ENCODE data around the gene SLC22A23.

The SLC22A23 gene

GRCh38 chr6:3353213-3353903, 103.5 kb downstream of the SLC22A23 start:
- DNase-seq (ENCODE audit: low spot score) = no peak

GRCh38 chr6:3352678-3353077, 104.2 kb downstream of the SLC22A23 start:
- no peak for DNase-seq (ENCODE audit: low spot score)

GRCh38 chr6:3351829-3352524, 104.9 kb downstream of the SLC22A23 start:
- DNase-seq (ENCODE audit: low spot score) = no peak

GRCh38 chr6:3351105-3351676, 105.7 kb downstream of the SLC22A23 start:
- no peak for DNase-seq (ENCODE audit: low spot score)

GRCh38 chr6:3350252-3350796, 106.5 kb downstream of the SLC22A23 start:
- no peak for DNase-seq (ENCODE audit: low spot score)

GRCh38 chr6:3349388-3350251, 107.2 kb downstream of the SLC22A23 start:
- no peak for DNase-seq (ENCODE audit: low spot score)

- no peak for DNase-seq (ENCODE audit: low spot score)
Measured at GRCh38 chr6:3348821-3349220, 108.0 kb downstream of the SLC22A23 start.

GRCh38 chr6:3347826-3348225, 109.0 kb downstream of the SLC22A23 start:
- DNase-seq (ENCODE audit: low spot score) = no peak

GRCh38 chr6:3347247-3347646, 109.6 kb downstream of the SLC22A23 start:
- DNase-seq (ENCODE audit: low spot score) = no peak

- no peak for DNase-seq (ENCODE audit: low spot score)
Measured at GRCh38 chr6:3346476-3346875, 110.4 kb downstream of the SLC22A23 start.

GRCh38 chr6:3345836-3346235, 111.0 kb downstream of the SLC22A23 start:
- DNase-seq (ENCODE audit: low spot score) = no peak

GRCh38 chr6:3343089-3343883, 113.6 kb downstream of the SLC22A23 start:
- no peak for DNase-seq (ENCODE audit: low spot score)

- no peak for DNase-seq (ENCODE audit: low spot score)
Measured at GRCh38 chr6:3341467-3341866, 115.4 kb downstream of the SLC22A23 start.

GRCh38 chr6:3340894-3341293, 116.0 kb downstream of the SLC22A23 start:
- DNase-seq (ENCODE audit: low spot score) = no peak

GRCh38 chr6:3340358-3340802, 116.5 kb downstream of the SLC22A23 start:
- no peak for DNase-seq (ENCODE audit: low spot score)

- no peak for DNase-seq (ENCODE audit: low spot score)
Measured at GRCh38 chr6:3339811-3340210, 117.0 kb downstream of the SLC22A23 start.

- DNase-seq (ENCODE audit: low spot score) = no peak
Measured at GRCh38 chr6:3337521-3338350, 119.1 kb downstream of the SLC22A23 start.

- DNase-seq (ENCODE audit: low spot score) = no peak
Measured at GRCh38 chr6:3336859-3337515, 119.9 kb downstream of the SLC22A23 start.

GRCh38 chr6:3336066-3336786, 120.6 kb downstream of the SLC22A23 start:
- no peak for DNase-seq (ENCODE audit: low spot score)

Measured in LoVo (cell line).